Neutrophil (primary cell): ENCODE results near the gene PRKAA1.
"Not testable (repeated sequence)": the region's sequence is repeated elsewhere in the genome, so short reads cannot be mapped to it uniquely, and the experiment has no call there.

Experiments
- H3K27ac ChIP-seq: fragments of 200-600 bp; sonication (generic); 2 replicates; pipeline ENCODE4 v1.5.1; 2016; ENCODE audit warnings: mild to moderate bottlenecking, moderate library complexity
- H3K27me3 ChIP-seq: fragments of 200-600 bp; sonication (generic); 2 replicates; pipeline ENCODE4 v1.6.0; 2016; ENCODE audit warnings: mild to moderate bottlenecking
- H3K36me3 ChIP-seq: fragments of 200-600 bp; sonication (generic); 2 replicates; pipeline ENCODE4 v1.5.1; 2017
- H3K4me1 ChIP-seq, 2 experiments: fragments of 200-600 bp in 1 of 2; sonication (generic) in 1 of 2; 1 replicate in 1 of 2; 2 replicates in 1 of 2; pipeline versions ENCODE4 v1.5.1 to v1.6.1; 2013 to 2016; ENCODE audit warnings: low read depth in 1 of 2, low read length in 1 of 2, mild to moderate bottlenecking in 1 of 2, moderate library complexity in 1 of 2; ENCODE audit not compliant: control insufficient read depth in 1 of 2, insufficient read depth in 1 of 2
- H3K4me3 ChIP-seq, 2 experiments: fragments of 200-600 bp in 1 of 2; sonication (generic) in 1 of 2; 1 replicate in 1 of 2; 2 replicates in 1 of 2; pipeline ENCODE4 v1.5.1; 2013 to 2016; ENCODE audit warnings: low read depth in 1 of 2, low read length in 1 of 2, mild to moderate bottlenecking in 1 of 2, moderate library complexity in 1 of 2
- H3K9me3 ChIP-seq: fragments of 200-600 bp; sonication (generic); 2 replicates; pipeline ENCODE4 v1.5.1; 2016
- CTCF ChIP-seq: fragments of 200-600 bp; sonication (generic); IDR thresholded peaks from 2 replicates; pipeline ENCODE4 v1.5.1; 2016; ENCODE audit warnings: antibody characterized with exemption

The PRKAA1 gene

GRCh38 chr5:40827188-40827977, 29.2 kb upstream of the PRKAA1 start:
- H3K4me1 ChIP-seq = peaks cover 0 to 5% of the 10 kb centered on the region in 2 experiments
- H3K4me3 ChIP-seq = no peak overlapping the region
- H3K9me3 ChIP-seq = no peaks in the 10 kb centered on the region
- no peaks in the 10 kb centered on the region for H3K27me3 ChIP-seq
- no peak overlapping the region for H3K27ac ChIP-seq
- no peak for TF ChIP-seq CTCF
- H3K36me3 ChIP-seq = peaks cover 69% of the 10 kb centered on the region

- no peaks in the 10 kb centered on the region for H3K27me3 ChIP-seq
- no peak for TF ChIP-seq CTCF
- H3K27ac ChIP-seq = no peak overlapping the region
- no peak overlapping the region for H3K4me3 ChIP-seq
- peaks cover 61% of the 10 kb centered on the region for H3K36me3 ChIP-seq
- peaks cover 0 to 5% of the 10 kb centered on the region in 2 experiments for H3K4me1 ChIP-seq
- H3K9me3 ChIP-seq = no peaks in the 10 kb centered on the region
Observed at GRCh38 chr5:40826489-40827187, 28.5 kb upstream of the PRKAA1 start.

- H3K4me1 ChIP-seq, H3K4me3 ChIP-seq, H3K27me3 ChIP-seq, H3K27ac ChIP-seq, H3K9me3 ChIP-seq: not testable (repeated sequence)
- H3K36me3 ChIP-seq = peaks cover 50% of the 10 kb centered on the region
Observed at GRCh38 chr5:40825461-40826043, 27.4 kb upstream of the PRKAA1 start.

- peaks cover 29% of the 10 kb centered on the region for H3K36me3 ChIP-seq
- no peak for TF ChIP-seq CTCF
- no peaks in the 10 kb centered on the region for H3K9me3 ChIP-seq
Observed at GRCh38 chr5:40823459-40823858, 25.3 kb upstream of the PRKAA1 start.

GRCh38 chr5:40813698-40814281, 15.6 kb upstream of the PRKAA1 start:
- no peak overlapping the region for H3K27ac ChIP-seq
- H3K4me3 ChIP-seq = no peak overlapping the region
- H3K4me1 ChIP-seq = no peaks in the 10 kb centered on the region
- no peak for TF ChIP-seq CTCF
- no peaks in the 10 kb centered on the region for H3K27me3 ChIP-seq
- no peaks in the 10 kb centered on the region for H3K36me3 ChIP-seq
- H3K9me3 ChIP-seq = no peaks in the 10 kb centered on the region

More at GRCh38 chr5:40823459-40823858, 25.3 kb upstream of the PRKAA1 start:
- Histone ChIP-seq H3K4me3 (no peak overlapping the region), H3K27me3 (no peaks in the 10 kb centered on the region), H3K4me1 (peaks cover 0 to 5% of the 10 kb centered on the region in 2 experiments), H3K27ac (no peak overlapping the region)
